ENCODE measurements around the gene RCN1.

RCN1 gene

DNA sequence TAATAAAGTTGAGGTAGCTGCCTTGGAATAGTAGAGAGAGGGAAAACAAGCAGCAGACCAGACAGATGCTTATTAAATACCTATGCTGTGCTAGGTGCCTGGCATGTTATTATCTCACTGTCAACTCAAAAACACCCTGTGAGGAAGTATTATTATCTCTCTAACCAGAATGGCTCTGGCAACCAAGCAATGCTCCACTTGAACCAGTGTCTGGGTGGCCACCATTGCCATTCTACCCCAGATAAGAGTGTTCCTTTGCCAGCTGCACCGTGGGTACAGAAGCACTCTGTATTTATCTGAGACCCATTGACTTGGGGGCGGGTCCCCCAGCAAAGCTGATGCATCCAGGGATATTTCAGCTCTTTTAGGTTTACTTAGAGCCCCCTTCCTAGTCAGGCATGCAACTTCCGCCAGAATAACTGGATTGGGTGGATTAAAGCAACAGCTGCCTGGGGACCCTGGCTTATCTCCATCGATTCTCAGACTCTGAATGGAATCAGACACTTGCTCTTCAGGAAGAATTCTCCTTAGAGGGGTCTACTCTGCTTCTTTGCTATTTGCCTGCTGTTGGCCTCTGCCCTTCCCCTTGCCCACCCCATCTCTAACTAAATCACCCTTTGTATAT is 49.1 kb downstream of the RCN1 start:
- Histone ChIP-seq H3K9me2 (replicated peaks; ENCODE audit: insufficient read depth, low read length) (no peaks in the 10 kb centered on the region), H3K79me2 (ENCODE audit: insufficient read depth, low read length) (no peaks in the 10 kb centered on the region), H3F3A (ENCODE audit: insufficient read depth) (no peaks in the 10 kb centered on the region), H4K20me1 (ENCODE audit: low read depth, low read length) (no peaks in the 10 kb centered on the region), H3K4me2 (ENCODE audit: low read depth, low read length, poor library complexity, severe bottlenecking) (no peak overlapping the region), H2AFZ (ENCODE audit: low read depth, low read length, severe bottlenecking) (no peak overlapping the region), H3K27ac (ENCODE audit: low read depth, low read length) (no peak overlapping the region), H3K9ac (ENCODE audit: low read length) (no peak overlapping the region), H3K36me3 (ENCODE audit: low read length) (no peaks in the 10 kb centered on the region), H3K9me3 (ENCODE audit: insufficient read depth, low read length) (no peaks in the 10 kb centered on the region), H3K27me3 (ENCODE audit: low read length) (no peaks in the 10 kb centered on the region), H3K4me3 (ENCODE audit: insufficient read depth, low read length, poor library complexity, severe bottlenecking) (no peak overlapping the region)
- TF ChIP-seq, protein P1, sequence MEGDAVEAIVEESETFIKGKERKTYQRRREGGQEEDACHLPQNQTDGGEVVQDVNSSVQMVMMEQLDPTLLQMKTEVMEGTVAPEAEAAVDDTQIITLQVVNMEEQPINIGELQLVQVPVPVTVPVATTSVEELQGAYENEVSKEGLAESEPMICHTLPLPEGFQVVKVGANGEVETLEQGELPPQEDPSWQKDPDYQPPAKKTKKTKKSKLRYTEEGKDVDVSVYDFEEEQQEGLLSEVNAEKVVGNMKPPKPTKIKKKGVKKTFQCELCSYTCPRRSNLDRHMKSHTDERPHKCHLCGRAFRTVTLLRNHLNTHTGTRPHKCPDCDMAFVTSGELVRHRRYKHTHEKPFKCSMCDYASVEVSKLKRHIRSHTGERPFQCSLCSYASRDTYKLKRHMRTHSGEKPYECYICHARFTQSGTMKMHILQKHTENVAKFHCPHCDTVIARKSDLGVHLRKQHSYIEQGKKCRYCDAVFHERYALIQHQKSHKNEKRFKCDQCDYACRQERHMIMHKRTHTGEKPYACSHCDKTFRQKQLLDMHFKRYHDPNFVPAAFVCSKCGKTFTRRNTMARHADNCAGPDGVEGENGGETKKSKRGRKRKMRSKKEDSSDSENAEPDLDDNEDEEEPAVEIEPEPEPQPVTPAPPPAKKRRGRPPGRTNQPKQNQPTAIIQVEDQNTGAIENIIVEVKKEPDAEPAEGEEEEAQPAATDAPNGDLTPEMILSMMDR (IDR thresholded peaks at IDR 0.05; ENCODE audit: insufficient read depth, low read length, poor library complexity, severe bottlenecking) = no peak
- TF ChIP-seq EZH2phosphoT487 (conservative IDR thresholded peaks at IDR 0.05; ENCODE audit: low read length) = no peak

DNA sequence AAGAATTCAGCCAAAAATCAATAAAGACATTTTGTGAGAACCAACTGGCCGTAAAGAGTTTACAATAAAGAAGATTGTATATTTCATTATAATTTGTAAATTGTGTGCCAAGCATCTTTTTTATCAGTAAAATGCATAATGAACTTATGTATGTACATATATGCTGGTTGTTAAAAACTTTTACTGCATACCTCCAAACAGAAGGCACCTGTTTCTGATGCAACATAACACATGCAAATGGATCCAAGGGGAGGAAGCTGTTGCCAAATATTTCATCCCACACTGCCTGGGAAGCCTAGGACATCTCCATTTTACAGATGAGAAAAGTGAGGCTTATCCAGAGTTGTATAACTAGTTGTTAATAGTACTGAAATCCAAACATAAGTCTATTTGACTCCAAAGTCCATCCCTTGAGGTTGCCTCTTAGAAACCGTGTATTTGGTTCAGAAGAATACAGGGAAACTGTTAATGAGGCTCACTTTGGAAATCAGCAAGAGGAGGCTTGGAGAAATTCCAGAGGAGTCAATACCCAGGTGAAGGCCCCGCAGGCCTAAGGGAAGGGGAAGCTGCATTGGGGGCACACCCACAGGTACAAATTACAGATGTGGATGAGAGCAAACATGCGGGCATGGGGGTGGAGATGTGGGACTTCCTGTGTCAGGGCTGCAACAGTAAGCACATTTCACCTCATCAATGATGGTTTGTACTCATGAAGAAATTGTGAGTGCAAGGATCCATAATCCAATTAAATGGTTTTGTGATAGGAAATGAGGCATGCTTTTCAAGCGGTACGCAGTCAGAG is 51.1 kb downstream of the RCN1 start:
- Histone ChIP-seq H3K4me3 (ENCODE audit: insufficient read depth, low read length, poor library complexity, severe bottlenecking) (no peak overlapping the region), H3F3A (ENCODE audit: insufficient read depth) (no peaks in the 10 kb centered on the region), H3K9me2 (replicated peaks; ENCODE audit: insufficient read depth, low read length) (no peaks in the 10 kb centered on the region), H3K79me2 (ENCODE audit: insufficient read depth, low read length) (no peaks in the 10 kb centered on the region), H3K27me3 (ENCODE audit: low read length) (no peaks in the 10 kb centered on the region), H3K4me2 (ENCODE audit: low read depth, low read length, poor library complexity, severe bottlenecking) (no peak overlapping the region), H2AFZ (ENCODE audit: low read depth, low read length, severe bottlenecking) (no peak overlapping the region), H3K9me3 (ENCODE audit: insufficient read depth, low read length) (no peaks in the 10 kb centered on the region), H3K9ac (ENCODE audit: low read length) (no peak overlapping the region), H4K20me1 (ENCODE audit: low read depth, low read length) (no peaks in the 10 kb centered on the region), H3K36me3 (ENCODE audit: low read length) (no peaks in the 10 kb centered on the region), H3K27ac (ENCODE audit: low read depth, low read length) (no peak overlapping the region)
- TF ChIP-seq EZH2phosphoT487 (conservative IDR thresholded peaks at IDR 0.05; ENCODE audit: low read length) = no peak

DNA sequence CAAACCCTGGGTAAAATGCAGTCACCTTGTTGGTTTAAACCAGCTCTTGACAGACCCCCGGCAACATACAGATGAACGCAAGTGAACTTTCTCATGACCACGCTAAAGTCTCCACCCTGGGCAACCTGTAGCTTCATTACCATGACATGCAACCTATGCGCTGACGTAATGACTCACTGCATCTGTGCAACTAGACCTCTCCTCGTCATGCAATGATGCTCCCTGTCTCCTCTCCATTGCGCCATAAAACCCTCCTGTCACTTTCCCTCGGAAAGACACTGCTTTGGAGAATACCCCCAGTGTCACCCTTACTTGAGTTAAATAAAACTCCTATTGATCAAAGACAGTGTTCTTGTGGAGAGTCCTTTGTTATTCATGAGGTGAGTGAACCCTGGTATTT is 52.5 kb downstream of the RCN1 start:
- H3K79me2 ChIP-seq (ENCODE audit: insufficient read depth, low read length) = no peaks in the 10 kb centered on the region
- no peak overlapping the region for H3K4me2 ChIP-seq (ENCODE audit: low read depth, low read length, poor library complexity, severe bottlenecking)
- H3K27me3 ChIP-seq (ENCODE audit: low read length) = no peaks in the 10 kb centered on the region
- H3K9ac ChIP-seq (ENCODE audit: low read length) = no peak overlapping the region
- H3K36me3 ChIP-seq (ENCODE audit: low read length) = no peaks in the 10 kb centered on the region
- H3K4me3 ChIP-seq (ENCODE audit: insufficient read depth, low read length, poor library complexity, severe bottlenecking) = no peak overlapping the region
- H3K9me3 ChIP-seq (ENCODE audit: insufficient read depth, low read length) = no peaks in the 10 kb centered on the region
- no peak overlapping the region for H2AFZ ChIP-seq (ENCODE audit: low read depth, low read length, severe bottlenecking)
- no peaks in the 10 kb centered on the region for H3K9me2 ChIP-seq (replicated peaks; ENCODE audit: insufficient read depth, low read length)
- no peaks in the 10 kb centered on the region for H3F3A ChIP-seq (ENCODE audit: insufficient read depth)
- H4K20me1 ChIP-seq (ENCODE audit: low read depth, low read length) = no peaks in the 10 kb centered on the region
- no peak overlapping the region for H3K27ac ChIP-seq (ENCODE audit: low read depth, low read length)
- no peak for TF ChIP-seq EZH2phosphoT487 (conservative IDR thresholded peaks at IDR 0.05; ENCODE audit: low read length)
- TF ChIP-seq, protein P1 (IDR thresholded peaks at IDR 0.05; ENCODE audit: insufficient read depth, low read length, poor library complexity, severe bottlenecking) = no peak

DNA sequence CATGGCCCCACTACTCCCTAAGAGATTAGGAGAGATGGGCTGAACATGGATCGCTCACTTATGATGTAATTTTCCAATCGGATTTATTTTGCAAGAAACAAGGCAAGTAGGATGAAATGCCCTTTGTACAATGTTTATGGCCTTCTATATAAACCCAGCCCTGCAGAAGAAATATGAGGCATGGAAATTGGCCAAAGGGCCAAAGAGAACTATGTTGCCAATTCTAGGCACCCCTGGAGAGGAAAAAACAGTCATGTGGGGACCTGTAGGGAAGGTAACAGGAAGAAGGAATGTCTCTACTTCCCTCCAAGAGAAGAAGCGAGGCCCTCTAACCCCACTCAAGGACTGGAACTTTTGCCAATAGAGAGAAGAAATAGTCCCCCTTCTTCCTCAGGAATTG is 54.4 kb downstream of the RCN1 start:
- H3K27me3 ChIP-seq (ENCODE audit: low read length) = no peaks in the 10 kb centered on the region

More for the DNA sequence above, 54.4 kb downstream of the RCN1 start:
- H4K20me1 ChIP-seq (ENCODE audit: low read depth, low read length) = no peaks in the 10 kb centered on the region
- no peak overlapping the region for H2AFZ ChIP-seq (ENCODE audit: low read depth, low read length, severe bottlenecking)
- H3K4me3 ChIP-seq (ENCODE audit: insufficient read depth, low read length, poor library complexity, severe bottlenecking) = no peak overlapping the region
- no peaks in the 10 kb centered on the region for H3F3A ChIP-seq (ENCODE audit: insufficient read depth)
- no peaks in the 10 kb centered on the region for H3K79me2 ChIP-seq (ENCODE audit: insufficient read depth, low read length)
- H3K27ac ChIP-seq (ENCODE audit: low read depth, low read length) = no peak overlapping the region
- no peaks in the 10 kb centered on the region for H3K9me3 ChIP-seq (ENCODE audit: insufficient read depth, low read length)
- H3K9me2 ChIP-seq (replicated peaks; ENCODE audit: insufficient read depth, low read length) = no peaks in the 10 kb centered on the region
- H3K36me3 ChIP-seq (ENCODE audit: low read length) = no peaks in the 10 kb centered on the region
- H3K9ac ChIP-seq (ENCODE audit: low read length) = no peak overlapping the region
- no peak for TF ChIP-seq EZH2phosphoT487 (conservative IDR thresholded peaks at IDR 0.05; ENCODE audit: low read length)
- TF ChIP-seq, protein P1 (IDR thresholded peaks at IDR 0.05; ENCODE audit: insufficient read depth, low read length, poor library complexity, severe bottlenecking) = no peak
- no peak overlapping the region for H3K4me2 ChIP-seq (ENCODE audit: low read depth, low read length, poor library complexity, severe bottlenecking)
